Body of pancreas (tissue), 4 donors: ENCODE results near the gene ISM1. TPM values are rescaled to one million over a fixed set of nuclear protein-coding genes. Genes with fewer than 3 reads are reported as not detected.

Source experiments
- ATAC-seq: fragments of 150-250 bp; one replicate; pipeline ENCODE4 v1.9.1; 2016
- DNase-seq, 4 donors: peaks; one replicate each; pipeline ENCODE4 v3.0.0-alpha.2; 2019
- H3K27ac ChIP-seq, 4 donors: fragments of 200-600 bp; sonication (generic); 1 replicate in 3 of 4; 2 replicates in 1 of 4; pipeline versions ENCODE4 v1.5.1 to v1.6.1; 2016 to 2019; ENCODE audit warnings: mild to moderate bottlenecking in 1 of 4, mixed read lengths in 1 of 4, moderate library complexity in 1 of 4
- H3K27me3 ChIP-seq, 2 donors: fragments of 200-600 bp; sonication (generic); one replicate each; pipeline ENCODE4 v1.6.0; 2016; ENCODE audit warnings: mild to moderate bottlenecking in 1 of 2
- H3K36me3 ChIP-seq, 2 donors: fragments of 200-600 bp; sonication (generic); replicated peaks in 1 of 2; 2 replicates each; pipeline ENCODE4 v1.5.1; 2016; ENCODE audit warnings: low read depth in 2 of 2; ENCODE audit not compliant: insufficient read depth in 1 of 2
- H3K4me1 ChIP-seq: fragments of 200-600 bp; sonication (generic); one replicate; pipeline ENCODE4 v1.6.0; 2016
- H3K4me3 ChIP-seq, 2 donors: fragments of 200-600 bp; sonication (generic); 1 replicate in 1 of 2; 2 replicates in 1 of 2; pipeline ENCODE4 v1.5.1; 2016 to 2019
- H3K9me3 ChIP-seq, 3 donors: fragments of 200-600 bp; sonication (generic); 1 replicate in 2 of 3; 2 replicates in 1 of 3; pipeline ENCODE4 v1.5.1; 2016
- POLR2A ChIP-seq, 3 donors: fragments of 450-650 bp; IDR thresholded peaks; one replicate each; pipeline ENCODE4 v1.6.1; 2016; ENCODE audit warnings: antibody characterized with exemption in 3 of 3, mild to moderate bottlenecking in 2 of 3
- WGBS, 2 donors: methylation state at CpG; one replicate each; pipeline ENCODE4 v1.1.5; 2017; 5-methylcytosine and 5-hydroxymethylcytosine counted together
- intact Hi-C: fragments of 100-400 bp; cut with DNase I; formaldehyde crosslinking; loops from one replicate; pipeline ENCODE4 v1.15.1; 2023
- total RNA-seq, 2 donors: library from RNA; depleted of rRNA; stranded (reverse); fragments of >200 nt; gene quantifications; one replicate each; pipeline ENCODE4 v1.1.0, GENCODE V29; 2016
- TF ChIP-seq, protein P1 (sequence below), 7 experiments: fragments of 450-650 bp in 4 of 7; fragments of 200-600 bp in 3 of 7; sonication (generic) in 3 of 7; IDR thresholded peaks; one replicate each; pipeline ENCODE4 v1.5.1; 2016 to 2019; ENCODE audit warnings: antibody characterized with exemption in 7 of 7

The ISM1 gene
- total RNA-seq, 2 donors from 2014 or later, result 2.6 to 3.1 TPM

DNA sequence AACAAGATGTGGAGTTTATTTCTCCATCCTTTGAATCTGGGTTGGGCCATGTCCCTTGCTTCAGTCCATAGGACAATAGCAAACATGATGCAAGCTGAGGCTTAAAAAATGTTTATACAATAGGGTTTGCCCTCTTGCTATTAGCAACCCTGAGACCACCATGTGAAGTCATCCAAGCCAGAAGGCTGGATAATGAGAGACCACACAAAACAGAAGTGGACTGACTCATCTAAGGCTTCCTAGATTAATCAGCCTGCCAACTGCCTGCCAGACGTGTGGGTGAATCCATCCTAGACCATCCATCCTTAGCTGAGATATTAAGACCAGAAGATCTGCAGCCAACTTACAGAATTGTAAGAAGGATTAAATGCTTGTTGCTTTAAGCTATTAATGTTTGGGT is 38.1 kb upstream of the ISM1 start:
- Histone ChIP-seq H3K9me3 (no peaks in the 10 kb centered on the region), H3K4me1 (no peaks in the 10 kb centered on the region), H3K4me3 (no peak overlapping the region), H3K36me3 (no peaks in the 10 kb centered on the region), H3K27ac (no peak overlapping the region), H3K27me3 (no peaks in the 10 kb centered on the region)
- 53 to 62% methylated on average over 1 of the region's 1 CpG for WGBS, 2 donors
- TF ChIP-seq, protein P1, sequence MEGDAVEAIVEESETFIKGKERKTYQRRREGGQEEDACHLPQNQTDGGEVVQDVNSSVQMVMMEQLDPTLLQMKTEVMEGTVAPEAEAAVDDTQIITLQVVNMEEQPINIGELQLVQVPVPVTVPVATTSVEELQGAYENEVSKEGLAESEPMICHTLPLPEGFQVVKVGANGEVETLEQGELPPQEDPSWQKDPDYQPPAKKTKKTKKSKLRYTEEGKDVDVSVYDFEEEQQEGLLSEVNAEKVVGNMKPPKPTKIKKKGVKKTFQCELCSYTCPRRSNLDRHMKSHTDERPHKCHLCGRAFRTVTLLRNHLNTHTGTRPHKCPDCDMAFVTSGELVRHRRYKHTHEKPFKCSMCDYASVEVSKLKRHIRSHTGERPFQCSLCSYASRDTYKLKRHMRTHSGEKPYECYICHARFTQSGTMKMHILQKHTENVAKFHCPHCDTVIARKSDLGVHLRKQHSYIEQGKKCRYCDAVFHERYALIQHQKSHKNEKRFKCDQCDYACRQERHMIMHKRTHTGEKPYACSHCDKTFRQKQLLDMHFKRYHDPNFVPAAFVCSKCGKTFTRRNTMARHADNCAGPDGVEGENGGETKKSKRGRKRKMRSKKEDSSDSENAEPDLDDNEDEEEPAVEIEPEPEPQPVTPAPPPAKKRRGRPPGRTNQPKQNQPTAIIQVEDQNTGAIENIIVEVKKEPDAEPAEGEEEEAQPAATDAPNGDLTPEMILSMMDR (IDR thresholded peaks at IDR 0.05), result no peak
- TF ChIP-seq POLR2A (IDR thresholded peaks at IDR 0.05), result no peak
- DNase-seq, result no peak
- intact Hi-C loops, result no loop called here
- ATAC-seq, result no peak

GRCh38 chr20:13186043-13186774 is 34.9 kb upstream of the ISM1 start:
- H3K4me3 ChIP-seq, result no peak overlapping the region
- WGBS, 2 donors, result 45 to 67% methylated on average over 3 of the region's 3 CpGs
- TF ChIP-seq, protein P1 (IDR thresholded peaks at IDR 0.05), result no peak
- TF ChIP-seq POLR2A (IDR thresholded peaks at IDR 0.05), result no peak
- H3K36me3 ChIP-seq, result no peaks in the 10 kb centered on the region
- no peaks in the 10 kb centered on the region for H3K27me3 ChIP-seq
- H3K9me3 ChIP-seq, result no peaks in the 10 kb centered on the region
- H3K4me1 ChIP-seq, result no peaks in the 10 kb centered on the region
- no peak overlapping the region for H3K27ac ChIP-seq
- DNase-seq (no peak), ATAC-seq (no peak)
- intact Hi-C loops, result no loop called here

- intact Hi-C loops, result no loop called here
- no peak overlapping the region for H3K27ac ChIP-seq
- no peaks in the 10 kb centered on the region for H3K36me3 ChIP-seq
- WGBS, 2 donors, result 60 to 64% methylated on average over 2 of the region's 2 CpGs
- H3K27me3 ChIP-seq, result no peaks in the 10 kb centered on the region
- no peaks in the 10 kb centered on the region for H3K9me3 ChIP-seq
- TF ChIP-seq POLR2A (IDR thresholded peaks at IDR 0.05), result no peak
- TF ChIP-seq, protein P1 (IDR thresholded peaks at IDR 0.05), result no peak
- DNase-seq (no peak), ATAC-seq (no peak)
- no peaks in the 10 kb centered on the region for H3K4me1 ChIP-seq
- no peak overlapping the region for H3K4me3 ChIP-seq
These were observed 33.2 kb upstream of the ISM1 start for GRCh38 chr20:13187899-13188298.

GRCh38 chr20:13199279-13199678 is 21.8 kb upstream of the ISM1 start:
- Histone ChIP-seq H3K4me1 (no peaks in the 10 kb centered on the region), H3K4me3 (no peak overlapping the region), H3K27me3 (no peaks in the 10 kb centered on the region), H3K36me3 (no peaks in the 10 kb centered on the region), H3K9me3 (no peaks in the 10 kb centered on the region), H3K27ac (no peak overlapping the region)
- TF ChIP-seq POLR2A (IDR thresholded peaks at IDR 0.05), result no peak
- ATAC-seq (no peak), DNase-seq (no peak)
- WGBS, 2 donors, result 91 to 93% methylated on average over 2 of the region's 2 CpGs
- intact Hi-C loops, result no loop called here

DNA sequence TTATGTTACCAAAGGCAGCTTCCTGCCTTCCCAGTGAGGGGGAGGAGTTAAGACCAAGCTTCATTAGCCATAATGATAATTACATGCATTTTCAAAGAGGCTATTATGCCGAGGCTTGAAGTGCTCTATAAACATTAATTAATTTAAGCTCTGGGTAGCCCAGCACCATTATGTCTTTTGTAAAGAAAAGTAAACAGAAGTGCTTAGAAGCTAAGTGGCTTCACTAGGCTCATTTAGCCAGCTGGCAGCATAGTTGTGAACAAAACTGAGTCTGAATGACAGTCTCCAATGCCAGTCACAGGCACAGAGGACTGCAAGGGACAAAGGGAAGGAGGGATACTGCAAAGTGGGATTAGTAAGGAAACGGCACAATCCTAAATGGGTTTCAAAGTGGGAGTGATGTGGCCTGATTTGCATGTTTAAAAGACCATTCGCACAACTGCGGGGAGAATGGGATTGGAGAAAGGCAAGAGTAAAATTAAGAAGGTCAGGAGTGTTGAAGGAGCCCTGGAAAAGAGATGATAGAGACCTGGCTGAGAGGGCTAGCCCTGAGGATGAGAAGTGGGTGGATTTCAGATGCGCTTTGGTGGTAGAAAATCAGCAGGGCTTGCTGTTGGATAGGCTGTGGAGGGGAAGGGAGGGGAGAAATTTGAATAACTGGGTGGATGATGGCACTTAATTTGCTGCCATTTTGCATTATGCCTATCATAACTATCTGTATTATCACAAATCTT is 20.1 kb upstream of the ISM1 start:
- 61 to 73% methylated on average over 5 of the region's 5 CpGs for WGBS, 2 donors
- DNase-seq (no peak), ATAC-seq (no peak)

More for the DNA sequence above, 20.1 kb upstream of the ISM1 start:
- Histone ChIP-seq H3K27me3 (no peaks in the 10 kb centered on the region), H3K4me1 (no peaks in the 10 kb centered on the region), H3K9me3 (no peaks in the 10 kb centered on the region), H3K4me3 (no peak overlapping the region), H3K36me3 (no peaks in the 10 kb centered on the region), H3K27ac (no peak overlapping the region)
- no peak for TF ChIP-seq POLR2A (IDR thresholded peaks at IDR 0.05)
- TF ChIP-seq, protein P1 (IDR thresholded peaks at IDR 0.05), result no peak
- intact Hi-C loops, result no loop called here
